Measurements from ENCODE around the gene MRPL21.
A peak's percentile ranks its signal among the peaks of the same experiment; 100 is the strongest.

MRPL21 gene

GRCh38 chr11:68928136-68928880, 24.7 kb upstream of the MRPL21 start:
- Histone ChIP-seq H3K36me3 (ENCODE audit: insufficient read depth, low read length) (peaks cover 71% of the 10 kb centered on the region), H3K27me3 (ENCODE audit: insufficient read depth, low read length) (no peaks in the 10 kb centered on the region), H3K27ac (ENCODE audit: low read depth, low read length, poor library complexity, severe bottlenecking) (no peak overlapping the region), H4K20me1 (ENCODE audit: insufficient read depth, low read length) (no peaks in the 10 kb centered on the region), H3K4me2 (ENCODE audit: low read length) (no peak overlapping the region), H3F3A (ENCODE audit: insufficient read depth, low read length) (no peaks in the 10 kb centered on the region), H3K9ac (ENCODE audit: low read length) (no peak overlapping the region), H3K4me3 (ENCODE audit: low read depth, low read length, poor library complexity, severe bottlenecking) (no peak overlapping the region), H3K9me2 (ENCODE audit: low read depth, low read length) (no peaks in the 10 kb centered on the region), H3K79me2 (ENCODE audit: insufficient read depth, low read length) (no peaks in the 10 kb centered on the region), H2AFZ (ENCODE audit: low read length) (no peak overlapping the region), H3K4me1 (ENCODE audit: insufficient read depth, low read length, severe bottlenecking) (peaks cover 9% of the 10 kb centered on the region), H3K9me3 (ENCODE audit: low read length) (peaks cover 18% of the 10 kb centered on the region)
- TF ChIP-seq EZH2 (IDR thresholded peaks at IDR 0.05; ENCODE audit: borderline replicate concordance, low read length) (no peak), CTCF (IDR thresholded peaks at IDR 0.05; ENCODE audit: low read length) (no peak)

GRCh38 chr11:68927280-68928135, 23.9 kb upstream of the MRPL21 start:
- Histone ChIP-seq H3K9me2 (ENCODE audit: low read depth, low read length) (no peaks in the 10 kb centered on the region), H3K9me3 (ENCODE audit: low read length) (peaks cover 18% of the 10 kb centered on the region), H3K79me2 (ENCODE audit: insufficient read depth, low read length) (no peaks in the 10 kb centered on the region), H2AFZ (ENCODE audit: low read length) (no peak overlapping the region), H3K4me1 (ENCODE audit: insufficient read depth, low read length, severe bottlenecking) (peaks cover 9% of the 10 kb centered on the region), H3K27me3 (ENCODE audit: insufficient read depth, low read length) (no peaks in the 10 kb centered on the region), H4K20me1 (ENCODE audit: insufficient read depth, low read length) (no peaks in the 10 kb centered on the region), H3K9ac (ENCODE audit: low read length) (no peak overlapping the region), H3K36me3 (ENCODE audit: insufficient read depth, low read length) (peaks cover 76% of the 10 kb centered on the region), H3K4me2 (ENCODE audit: low read length) (no peak overlapping the region), H3K4me3 (ENCODE audit: low read depth, low read length, poor library complexity, severe bottlenecking) (no peak overlapping the region), H3K27ac (ENCODE audit: low read depth, low read length, poor library complexity, severe bottlenecking) (peak overlapping the region; percentile 19), H3F3A (ENCODE audit: insufficient read depth, low read length) (no peaks in the 10 kb centered on the region)
- TF ChIP-seq EZH2 (IDR thresholded peaks at IDR 0.05; ENCODE audit: borderline replicate concordance, low read length) (no peak), CTCF (IDR thresholded peaks at IDR 0.05; ENCODE audit: low read length) (no peak)

GRCh38 chr11:68925611-68926010, 22.0 kb upstream of the MRPL21 start:
- Histone ChIP-seq H3K4me1 (ENCODE audit: insufficient read depth, low read length, severe bottlenecking) (peaks cover 9% of the 10 kb centered on the region), H3K27ac (ENCODE audit: low read depth, low read length, poor library complexity, severe bottlenecking) (no peak overlapping the region), H3K9me2 (ENCODE audit: low read depth, low read length) (no peaks in the 10 kb centered on the region), H3K4me2 (ENCODE audit: low read length) (no peak overlapping the region), H3K9ac (ENCODE audit: low read length) (no peak overlapping the region), H2AFZ (ENCODE audit: low read length) (no peak overlapping the region), H3K27me3 (ENCODE audit: insufficient read depth, low read length) (no peaks in the 10 kb centered on the region), H3K9me3 (ENCODE audit: low read length) (peaks cover 18% of the 10 kb centered on the region), H3K4me3 (ENCODE audit: low read depth, low read length, poor library complexity, severe bottlenecking) (no peak overlapping the region), H3K79me2 (ENCODE audit: insufficient read depth, low read length) (no peaks in the 10 kb centered on the region), H3K36me3 (ENCODE audit: insufficient read depth, low read length) (peaks cover 91% of the 10 kb centered on the region), H4K20me1 (ENCODE audit: insufficient read depth, low read length) (no peaks in the 10 kb centered on the region), H3F3A (ENCODE audit: insufficient read depth, low read length) (no peaks in the 10 kb centered on the region)
- TF ChIP-seq CTCF (IDR thresholded peaks at IDR 0.05; ENCODE audit: low read length) (no peak), EZH2 (IDR thresholded peaks at IDR 0.05; ENCODE audit: borderline replicate concordance, low read length) (no peak)
